SK-N-SH (cell line): Measurements from ENCODE around the gene SEZ6. TPM values are rescaled to one million over a fixed set of nuclear protein-coding genes. Genes with fewer than 3 reads are reported as not detected.
A peak's percentile ranks its signal among the peaks of the same experiment; 100 is the strongest.

Experiments
- CTCF ChIA-PET: fragments of 300-600, 350-600 bp; formaldehyde crosslinking; extraction: SDS; loops from one replicate; lab custom pipeline; 2021; lab: Yijun Ruan, JAX
- POLR2A ChIA-PET: fragments of 350-600 bp; sonication (Branson Sonifier 250); formaldehyde crosslinking; extraction: SDS; loops from one replicate; lab custom pipeline; 2020; ENCODE audit warnings: antibody characterized with exemption, inconsistent platforms; lab: Yijun Ruan, JAX
- DNase-seq: peaks from one replicate; pipeline ENCODE4 v3.0.0; 2012
- H2AFZ ChIP-seq: fragments of 200-600 bp; sonication (generic); 2 replicates; pipeline ENCODE4 v1.8.1; 2016; ENCODE audit warnings: antibody characterized with exemption, mild to moderate bottlenecking, low read depth
- H3F3A ChIP-seq: fragments of 200-600 bp; sonication (generic); replicated peaks from 2 replicates; pipeline ENCODE3; 2016; ENCODE audit warnings: antibody characterized with exemption, mild to moderate bottlenecking; ENCODE audit not compliant: insufficient read depth
- H3K27ac ChIP-seq, 2 experiments: fragments of 200-500 bp in 1 of 2; fragments of 200-600 bp in 1 of 2; sonication (Bioruptor generic) in 1 of 2; sonication (generic), shearing (Covaris generic) in 1 of 2; 2 replicates each; pipeline versions ENCODE4 v1.5.1 to v1.6.1; 2014 to 2016; ENCODE audit warnings: low read depth in 2 of 2, inconsistent platforms in 1 of 2, low read length in 1 of 2, mild to moderate bottlenecking in 1 of 2, mixed read lengths in 1 of 2
- H3K27me3 ChIP-seq: fragments of 200-600 bp; sonication (generic), shearing (Covaris generic); 2 replicates; pipeline ENCODE4 v1.6.1; 2016; ENCODE audit warnings: mixed run types; ENCODE audit not compliant: insufficient read depth
- H3K36me3 ChIP-seq, 2 experiments: fragments of 200-500 bp in 1 of 2; fragments of 200-600 bp in 1 of 2; sonication (Bioruptor generic) in 1 of 2; sonication (generic) in 1 of 2; replicated peaks in 1 of 2; 2 replicates each; pipeline versions ENCODE3 to v1.5.1; 2014 to 2016; ENCODE audit warnings: low read length in 1 of 2, mild to moderate bottlenecking in 1 of 2; ENCODE audit not compliant: insufficient read depth in 2 of 2, control insufficient read depth in 1 of 2
- H3K4me1 ChIP-seq, 2 experiments: fragments of 200-500 bp in 1 of 2; fragments of 200-600 bp in 1 of 2; sonication (Bioruptor generic) in 1 of 2; sonication (generic), shearing (Covaris generic) in 1 of 2; 2 replicates each; pipeline versions ENCODE4 v1.5.1 to v1.6.1; 2014 to 2016; ENCODE audit warnings: low read depth in 1 of 2, low read length in 1 of 2, mixed run types in 1 of 2; ENCODE audit not compliant: insufficient read depth in 2 of 2, control insufficient read depth in 1 of 2
- H3K4me2 ChIP-seq: fragments of 200-600 bp; sonication (generic), shearing (Covaris generic); 2 replicates; pipeline ENCODE4 v1.6.1; 2017; ENCODE audit warnings: mixed run types
- H3K4me3 ChIP-seq, 2 experiments: fragments of 200-500 bp in 1 of 2; fragments of 200-600 bp in 1 of 2; sonication (Bioruptor generic) in 1 of 2; sonication (generic), shearing (Covaris generic) in 1 of 2; 2 replicates each; pipeline versions ENCODE4 v1.5.1 to v1.8.1; 2014 to 2016; ENCODE audit warnings: low read depth in 2 of 2, inconsistent platforms in 1 of 2, low read length in 1 of 2, mild to moderate bottlenecking in 1 of 2, mixed read lengths in 1 of 2, moderate library complexity in 1 of 2
- H3K79me2 ChIP-seq: fragments of 200-600 bp; sonication (generic); 2 replicates; pipeline ENCODE4 v1.8.1; 2017; ENCODE audit warnings: mild to moderate bottlenecking; ENCODE audit not compliant: insufficient read depth
- H3K9ac ChIP-seq: fragments of 200-600 bp; sonication (generic); 2 replicates; pipeline ENCODE4 v1.6.1; 2017; ENCODE audit warnings: mixed run types
- H3K9me2 ChIP-seq: fragments of 200-600 bp; sonication (generic); 2 replicates; pipeline ENCODE4 v1.6.1; 2017; ENCODE audit warnings: mixed run types
- H3K9me3 ChIP-seq: fragments of 200-600 bp; sonication (generic); 2 replicates; pipeline ENCODE4 v1.6.1; 2017; ENCODE audit warnings: mixed run types, mild to moderate bottlenecking, moderate library complexity
- H4K20me1 ChIP-seq: fragments of 200-600 bp; sonication (generic); 2 replicates; pipeline ENCODE4 v1.6.1; 2017; ENCODE audit warnings: mild to moderate bottlenecking, mixed run types; ENCODE audit not compliant: insufficient read depth
- CTCF ChIP-seq: fragments of 200-600 bp; sonication (generic); IDR thresholded peaks from 2 replicates; pipeline ENCODE4 v1.6.1; 2017; ENCODE audit warnings: antibody characterized with exemption, mild to moderate bottlenecking, moderate library complexity
- ELF1 ChIP-seq: IDR thresholded peaks from 2 replicates; pipeline ENCODE4 v1.4.0; 2012
- EP300 ChIP-seq, 2 experiments: IDR thresholded peaks; 2 replicates each; pipeline versions ENCODE4 v1.4.0 to v1.6.1; 2012; ENCODE audit warnings: borderline replicate concordance in 1 of 2, low read depth in 1 of 2, low read length in 1 of 2
- EZH2phosphoT487 ChIP-seq: fragments of 200-600 bp; sonication (generic); IDR thresholded peaks from 2 replicates; pipeline ENCODE4 v1.6.1; 2017; ENCODE audit warnings: low read depth, mixed run types, mild to moderate bottlenecking, antibody characterized with exemption, moderate library complexity, borderline replicate concordance
- FOSL2 ChIP-seq: IDR thresholded peaks from 2 replicates; pipeline ENCODE4 v1.4.0; 2012; ENCODE audit warnings: low read depth, mild to moderate bottlenecking, moderate library complexity, borderline replicate concordance
- FOXM1 ChIP-seq: IDR thresholded peaks from 2 replicates; pipeline ENCODE4 v1.4.0; 2012; ENCODE audit warnings: low read depth, mild to moderate bottlenecking
- GABPA ChIP-seq: IDR thresholded peaks from 2 replicates; pipeline ENCODE4 v1.4.0; 2012; ENCODE audit warnings: low read depth, mild to moderate bottlenecking
- MEF2A ChIP-seq: IDR thresholded peaks from 2 replicates; pipeline ENCODE4 v1.4.0; 2012; ENCODE audit warnings: low read depth, borderline replicate concordance
- MXI1 ChIP-seq: IDR thresholded peaks from 2 replicates; pipeline ENCODE4 v1.6.1; 2012; ENCODE audit warnings: mild to moderate bottlenecking, low read depth, low read length, improper control_type of control experiment
- NRF1 ChIP-seq: IDR thresholded peaks from 2 replicates; pipeline ENCODE4 v1.6.1; 2012; ENCODE audit warnings: low read depth, mild to moderate bottlenecking, low read length
- POLR2AphosphoS5 ChIP-seq: IDR thresholded peaks from 2 replicates; pipeline ENCODE4 v1.6.1; 2012; ENCODE audit warnings: low read depth, low read length
- RAD21 ChIP-seq: IDR thresholded peaks from 2 replicates; pipeline ENCODE4 v1.6.1; 2012; ENCODE audit warnings: mild to moderate bottlenecking, low read length
- RCOR1 ChIP-seq: fragments of 150-350 bp; IDR thresholded peaks from 2 replicates; pipeline ENCODE4 v1.6.1; 2017; ENCODE audit warnings: antibody characterized with exemption, low read length
- RFX5 ChIP-seq: IDR thresholded peaks from 2 replicates; pipeline ENCODE4 v1.6.1; 2012; ENCODE audit warnings: mild to moderate bottlenecking, improper control_type of control experiment, low read length
- TAF1 ChIP-seq: IDR thresholded peaks from 2 replicates; pipeline ENCODE4 v1.6.1; 2012; ENCODE audit warnings: low read depth, mild to moderate bottlenecking, low read length, moderate library complexity, borderline replicate concordance
- TEAD4 ChIP-seq: IDR thresholded peaks from 2 replicates; pipeline ENCODE4 v1.4.0; 2012; ENCODE audit warnings: mild to moderate bottlenecking, borderline replicate concordance; ENCODE audit not compliant: insufficient read depth
- USF1 ChIP-seq: IDR thresholded peaks from 2 replicates; pipeline ENCODE4 v1.4.0; 2012; ENCODE audit warnings: low read depth, borderline replicate concordance
- YY1 ChIP-seq: IDR thresholded peaks from 2 replicates; pipeline ENCODE4 v1.4.0; 2012; ENCODE audit warnings: low read depth, mild to moderate bottlenecking
- WGBS: methylation state at CpG from one replicate; pipeline ENCODE4 v1.1.6; 2017; ENCODE audit warnings: low lambda C conversion rate; 5-methylcytosine and 5-hydroxymethylcytosine counted together
- polyA plus RNA-seq, 3 experiments: library from polyadenylated mRNA; depleted of rRNA; stranded (reverse); fragments of >200 nt; gene quantifications; 2 replicates each; pipeline ENCODE4 v1.2.3, GENCODE V29; 2012
- TF ChIP-seq, protein P1 (sequence below): IDR thresholded peaks from 2 replicates; pipeline ENCODE4 v1.4.0; 2012; ENCODE audit warnings: low read depth, borderline replicate concordance

SEZ6 gene
- polyA plus RNA-seq, 1 of the 3 experiments (the other 2 are of a cell fraction): 0.12 TPM

GRCh38 chr17:29010586-29010985, 4.8 kb upstream of the SEZ6 start (continued):
- TF ChIP-seq, protein P1, sequence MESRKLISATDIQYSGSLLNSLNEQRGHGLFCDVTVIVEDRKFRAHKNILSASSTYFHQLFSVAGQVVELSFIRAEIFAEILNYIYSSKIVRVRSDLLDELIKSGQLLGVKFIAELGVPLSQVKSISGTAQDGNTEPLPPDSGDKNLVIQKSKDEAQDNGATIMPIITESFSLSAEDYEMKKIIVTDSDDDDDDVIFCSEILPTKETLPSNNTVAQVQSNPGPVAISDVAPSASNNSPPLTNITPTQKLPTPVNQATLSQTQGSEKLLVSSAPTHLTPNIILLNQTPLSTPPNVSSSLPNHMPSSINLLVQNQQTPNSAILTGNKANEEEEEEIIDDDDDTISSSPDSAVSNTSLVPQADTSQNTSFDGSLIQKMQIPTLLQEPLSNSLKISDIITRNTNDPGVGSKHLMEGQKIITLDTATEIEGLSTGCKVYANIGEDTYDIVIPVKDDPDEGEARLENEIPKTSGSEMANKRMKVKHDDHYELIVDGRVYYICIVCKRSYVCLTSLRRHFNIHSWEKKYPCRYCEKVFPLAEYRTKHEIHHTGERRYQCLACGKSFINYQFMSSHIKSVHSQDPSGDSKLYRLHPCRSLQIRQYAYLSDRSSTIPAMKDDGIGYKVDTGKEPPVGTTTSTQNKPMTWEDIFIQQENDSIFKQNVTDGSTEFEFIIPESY: no peak

DNA sequence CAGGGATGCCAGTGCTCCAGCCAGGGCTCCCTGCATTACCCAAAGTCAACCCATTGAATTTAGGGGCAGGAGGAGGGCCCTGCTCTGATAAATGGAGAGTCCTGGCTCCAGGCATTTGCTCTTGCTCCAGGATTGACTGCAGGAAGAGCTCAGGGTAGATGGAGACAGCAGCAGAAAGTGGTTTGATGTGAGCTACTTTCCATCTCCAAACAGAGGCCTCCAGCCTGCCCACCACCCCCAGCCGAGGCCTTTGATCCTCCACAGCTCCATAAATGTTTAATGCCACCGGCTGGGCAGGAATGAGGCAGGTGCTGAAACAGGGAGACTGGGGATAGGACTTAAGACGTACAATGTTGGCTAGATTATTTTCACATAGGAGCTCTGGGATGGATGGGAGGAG, 4.3 kb upstream of the SEZ6 start:
- Histone ChIP-seq H3K27ac (no peak overlapping the region), H3K27me3 (peaks cover 23% of the 10 kb centered on the region), H3K4me3 (no peak overlapping the region), H3K79me2 (no peaks in the 10 kb centered on the region), H4K20me1 (no peaks in the 10 kb centered on the region), H3K36me3 (no peaks in the 10 kb centered on the region), H3F3A (peaks cover 4% of the 10 kb centered on the region), H3K9ac (no peak overlapping the region), H3K9me2 (no peaks in the 10 kb centered on the region), H3K4me1 (peaks cover 7 to 9% of the 10 kb centered on the region in 2 experiments; a peak in 2 of 4 replicates), H3K4me2 (no peak overlapping the region), H2AFZ (no peak overlapping the region), H3K9me3 (no peaks in the 10 kb centered on the region)
- CTCF ChIA-PET: interaction anchor here (1.2 to 3.0 kb wide), 7 partner anchors 10 to 210 kb away, joined by 3 to 22 read pairs (median 8); no protein-coding TSS in a partner anchor
- DNase-seq: no peak
- WGBS: 45% methylated on average over 3 of the region's 3 CpGs
- POLR2A ChIA-PET: no interaction called here
- TF ChIP-seq MEF2A: no peak
- TF ChIP-seq YY1: no peak
- TF ChIP-seq FOSL2: no peak
- TF ChIP-seq USF1: no peak
- TF ChIP-seq RAD21: no peak
- no peak for TF ChIP-seq MXI1
- TF ChIP-seq RCOR1: no peak

GRCh38 chr17:29008591-29008990, 2.8 kb upstream of the SEZ6 start:
- H3K27me3 ChIP-seq: peaks cover 30% of the 10 kb centered on the region

More at GRCh38 chr17:29008591-29008990, 2.8 kb upstream of the SEZ6 start:
- Histone ChIP-seq H3K27ac (no peak overlapping the region), H2AFZ (no peak overlapping the region), H3K4me1 (peaks cover 7 to 17% of the 10 kb centered on the region in 2 experiments; a peak in 2 of 4 replicates), H4K20me1 (no peaks in the 10 kb centered on the region), H3K4me3 (no peak overlapping the region), H3K4me2 (0 out of 2 replicates have a peak overlapping the region, but pooled peaks have one; percentile 21), H3K9ac (no peak overlapping the region), H3K9me3 (no peaks in the 10 kb centered on the region), H3K36me3 (no peaks in the 10 kb centered on the region), H3F3A (peaks cover 4% of the 10 kb centered on the region), H3K79me2 (no peaks in the 10 kb centered on the region), H3K9me2 (no peaks in the 10 kb centered on the region)
- DNase-seq: no peak
- TF ChIP-seq ELF1 (no peak), RCOR1 (no peak), MXI1 (no peak), EP300 (IDR thresholded peaks at IDR 0.05; ENCODE audit: borderline replicate concordance in 1 of 2, low read depth in 1 of 2, low read length in 1 of 2) (no peak), YY1 (no peak), RAD21 (no peak), EZH2phosphoT487 (no peak), RFX5 (no peak), POLR2AphosphoS5 (no peak), NRF1 (no peak), FOXM1 (no peak), TAF1 (no peak), USF1 (no peak), GABPA (no peak), CTCF (no peak), TEAD4 (no peak)
- CTCF ChIA-PET: interaction anchor here (1.0 to 3.6 kb wide), 8 partner anchors 8 to 211 kb away, joined by 3 to 25 read pairs (median 4); no protein-coding TSS in a partner anchor
- 46% methylated on average over 3 of the region's 3 CpGs for WGBS
- POLR2A ChIA-PET: no interaction called here
